Bronchial epithelial cell (primary cell): ENCODE measurements around the gene GLYR1. TPM values are rescaled to one million over a fixed set of nuclear protein-coding genes. Genes with fewer than 3 reads are reported as not detected.

Experiments
- DNase-seq: peaks from one replicate; pipeline ENCODE4 v3.0.0-alpha.2; 2010; ENCODE audit warnings: low read depth
- FAIRE-seq: peaks from 2 replicates; lab custom pipeline; 2011; peaks lifted over from hg19 to GRCh38; lab: Jason Lieb, UNC
- H3K27me3 ChIP-seq: 2 replicates; pipeline ENCODE4 v1.5.1; 2011; ENCODE audit warnings: low read length; ENCODE audit not compliant: control insufficient read depth, insufficient read depth
- H3K36me3 ChIP-seq: 2 replicates; pipeline ENCODE4 v1.5.1; 2011; ENCODE audit warnings: low read length; ENCODE audit not compliant: control insufficient read depth, insufficient read depth
- H3K4me3 ChIP-seq: 2 replicates; pipeline ENCODE4 v1.5.1; 2011; ENCODE audit warnings: mild to moderate bottlenecking, low read depth, low read length, control low read depth
- CTCF ChIP-seq: IDR thresholded peaks from 2 replicates; pipeline ENCODE4 v1.5.1; 2011; ENCODE audit warnings: mild to moderate bottlenecking, moderate library complexity, low read length, control low read depth, inconsistent platforms; ENCODE audit not compliant: insufficient read depth, severe bottlenecking
- total RNA-seq: library from RNA; depleted of rRNA; stranded (reverse); fragments of >200 nt; gene quantifications from 2 replicates; pipeline ENCODE4 v1.2.1, GENCODE V29; 2014

The GLYR1 gene
- total RNA-seq, 1 donor from 2014 or later: 31.1 TPM

- TF ChIP-seq CTCF: no peak
- FAIRE-seq (no peak), DNase-seq (no peak)
- peaks cover 75% of the 10 kb centered on the region for H3K36me3 ChIP-seq
- no peak overlapping the region for H3K4me3 ChIP-seq
- no peaks in the 10 kb centered on the region for H3K27me3 ChIP-seq
These were observed 45.4 kb upstream of the GLYR1 start for GRCh38 chr16:4892361-4893102.

GRCh38 chr16:4891886-4892216, 44.8 kb upstream of the GLYR1 start:
- no peak for TF ChIP-seq CTCF
- H3K36me3 ChIP-seq: peaks cover 77% of the 10 kb centered on the region
- no peaks in the 10 kb centered on the region for H3K27me3 ChIP-seq
- FAIRE-seq (no peak), DNase-seq (no peak)
- H3K4me3 ChIP-seq: no peak overlapping the region

- no peak overlapping the region for H3K4me3 ChIP-seq
- FAIRE-seq: no peak
- peaks cover 78% of the 10 kb centered on the region for H3K36me3 ChIP-seq
- no peaks in the 10 kb centered on the region for H3K27me3 ChIP-seq
- DNase-seq: no peak
- no peak for TF ChIP-seq CTCF
These were observed 44.2 kb upstream of the GLYR1 start for GRCh38 chr16:4891097-4891885.

- Histone ChIP-seq H3K36me3 (peaks cover 80% of the 10 kb centered on the region), H3K27me3 (no peaks in the 10 kb centered on the region), H3K4me3 (no peak overlapping the region)
- no peak for FAIRE-seq
- TF ChIP-seq CTCF: no peak
- no peak for DNase-seq
These were observed 43.6 kb upstream of the GLYR1 start for GRCh38 chr16:4890686-4891085.

- no peaks in the 10 kb centered on the region for H3K27me3 ChIP-seq
- no peak overlapping the region for H3K4me3 ChIP-seq
- H3K36me3 ChIP-seq: peaks cover 79% of the 10 kb centered on the region
- FAIRE-seq (no peak), DNase-seq (no peak)
- no peak for TF ChIP-seq CTCF
These were observed 42.9 kb upstream of the GLYR1 start for GRCh38 chr16:4890026-4890425.
